HG03457 (cell line): ENCODE data around the gene DDN.

Experiments
- ATAC-seq: cut with Tn5 transposase; IDR thresholded peaks from one replicate; pipeline ENCODE4 v1.9.1; 2021; ENCODE audit warnings: moderate number of reproducible peaks; ENCODE audit not compliant: unreplicated experiment

The DDN gene

GRCh38 chr12:49031573-49032161, 32.5 kb upstream of the DDN start:
- no peak for ATAC-seq

DNA sequence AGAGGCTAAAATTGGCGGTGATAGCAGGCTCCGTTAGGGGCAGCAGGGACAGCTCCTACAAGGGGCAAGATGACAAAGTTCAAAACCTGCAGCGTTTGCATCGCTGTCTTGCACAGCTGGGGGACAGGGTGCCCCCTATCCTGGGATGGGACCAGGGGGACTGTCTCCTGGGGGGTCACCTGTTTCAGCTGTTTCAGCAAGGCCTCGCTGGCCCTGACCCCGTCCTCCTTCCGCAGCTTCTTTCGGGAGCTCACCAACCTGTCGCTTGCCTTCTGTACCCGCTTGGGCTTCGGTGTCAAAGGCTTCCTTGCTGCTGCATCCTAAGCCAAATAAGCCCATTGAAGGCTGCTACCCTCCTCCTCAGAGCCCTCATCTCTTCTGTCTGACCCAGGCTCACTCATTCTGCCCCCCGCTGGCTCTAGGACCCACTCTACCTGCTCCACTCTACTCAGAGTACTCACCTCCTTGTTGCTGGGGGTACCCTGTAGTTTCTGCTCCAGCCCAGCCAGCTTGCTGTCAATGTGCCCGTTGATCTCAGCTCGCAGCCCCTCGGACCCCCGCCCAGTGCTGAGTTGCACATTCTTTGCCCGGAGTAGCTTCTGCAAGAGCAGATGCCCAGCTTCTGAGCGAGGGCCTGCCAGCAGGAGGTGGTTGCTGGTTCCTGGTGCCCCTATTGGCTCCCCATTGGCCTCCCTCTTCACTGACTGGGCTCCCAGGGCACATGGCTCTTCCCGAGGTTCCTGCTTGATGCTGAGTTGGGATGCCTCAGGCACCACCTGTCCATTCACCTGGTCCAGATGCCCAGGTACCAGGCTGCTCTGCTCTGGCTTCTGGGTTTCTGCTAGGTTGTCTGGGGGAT, 31.8 kb upstream of the DDN start:
- no peak for ATAC-seq

DNA sequence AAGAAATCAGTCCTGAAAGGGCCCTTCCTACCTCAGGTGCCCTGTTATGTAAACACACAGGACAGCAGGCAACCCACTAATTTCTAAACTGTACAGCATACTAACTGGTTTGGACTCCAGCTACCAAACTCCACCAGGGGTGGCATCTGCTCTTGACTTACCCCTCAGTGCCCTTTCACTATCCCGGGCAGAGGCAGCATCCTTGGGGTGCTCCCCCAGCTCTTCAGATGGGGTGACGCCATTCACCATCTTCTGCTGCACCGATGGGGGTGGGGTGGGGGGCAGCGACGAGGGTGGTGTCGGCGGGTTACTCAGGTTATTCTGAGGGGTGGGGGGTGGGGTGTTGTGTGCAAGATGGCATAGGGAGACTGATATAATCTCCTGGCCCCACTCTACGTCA, 30.9 kb upstream of the DDN start:
- no peak for ATAC-seq

DNA sequence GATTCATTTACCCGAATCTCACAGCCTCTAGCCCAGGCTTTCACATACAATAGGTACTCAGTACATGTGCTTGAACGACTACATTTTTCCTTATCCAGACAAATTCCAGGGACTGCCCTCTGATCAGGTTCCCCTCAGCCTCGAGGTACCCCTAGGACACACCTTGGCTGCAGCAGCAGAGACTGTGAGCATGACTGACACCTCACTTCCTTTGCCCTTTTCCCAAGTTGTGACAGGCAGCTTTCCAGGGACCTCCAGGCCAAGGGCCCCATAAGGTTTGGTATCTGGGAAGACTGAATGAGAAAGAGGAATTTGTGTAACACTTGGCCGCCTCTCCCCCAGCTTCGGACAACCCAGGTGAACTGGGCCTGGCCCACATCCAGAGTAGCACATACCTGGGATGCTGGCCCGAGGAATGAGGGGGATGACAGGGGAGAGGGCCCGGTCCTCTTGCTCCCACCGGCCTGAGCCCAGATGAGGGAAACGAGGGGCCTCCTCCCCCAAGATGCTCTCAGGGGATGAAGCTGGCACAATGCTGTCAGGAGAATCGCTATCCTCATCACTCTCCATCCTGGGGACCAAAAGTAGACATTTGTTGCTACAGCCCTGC, 29.6 kb upstream of the DDN start:
- no peak for ATAC-seq

DNA sequence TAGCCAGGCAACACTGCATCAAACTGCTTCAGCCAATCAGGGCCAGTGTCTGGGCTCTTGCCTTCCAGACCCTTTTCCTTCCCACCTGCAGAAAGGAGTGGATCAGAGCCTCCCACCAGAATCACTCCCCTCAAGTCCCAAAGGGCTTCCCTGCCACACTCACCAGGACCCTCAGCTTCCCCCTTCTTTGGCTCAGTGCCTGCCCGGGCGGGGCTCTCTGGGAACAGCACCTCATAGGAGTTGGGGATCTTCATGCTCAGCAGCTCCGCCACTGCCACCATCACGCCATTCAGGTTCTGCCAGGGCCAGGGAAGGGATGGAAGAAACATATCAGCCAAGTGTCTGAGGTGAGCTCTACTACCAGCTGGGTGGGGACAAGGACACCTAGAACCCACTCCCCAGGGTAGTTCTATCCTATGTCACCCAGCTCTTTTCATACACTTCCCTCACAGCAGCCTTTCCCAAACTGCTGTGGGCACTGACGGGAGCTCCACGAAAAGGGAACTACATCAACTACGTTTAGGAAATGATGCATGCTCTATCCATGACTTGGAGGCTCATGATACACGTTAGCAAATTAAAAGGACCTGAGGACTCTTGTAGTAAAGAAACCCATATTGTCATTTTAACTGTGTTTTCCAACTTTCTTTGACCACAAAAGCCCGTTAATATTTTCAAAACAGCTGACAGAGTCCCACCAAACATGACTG, 28.8 kb upstream of the DDN start:
- no peak for ATAC-seq

GRCh38 chr12:49026678-49027480, 27.7 kb upstream of the DDN start:
- no peak for ATAC-seq

DNA sequence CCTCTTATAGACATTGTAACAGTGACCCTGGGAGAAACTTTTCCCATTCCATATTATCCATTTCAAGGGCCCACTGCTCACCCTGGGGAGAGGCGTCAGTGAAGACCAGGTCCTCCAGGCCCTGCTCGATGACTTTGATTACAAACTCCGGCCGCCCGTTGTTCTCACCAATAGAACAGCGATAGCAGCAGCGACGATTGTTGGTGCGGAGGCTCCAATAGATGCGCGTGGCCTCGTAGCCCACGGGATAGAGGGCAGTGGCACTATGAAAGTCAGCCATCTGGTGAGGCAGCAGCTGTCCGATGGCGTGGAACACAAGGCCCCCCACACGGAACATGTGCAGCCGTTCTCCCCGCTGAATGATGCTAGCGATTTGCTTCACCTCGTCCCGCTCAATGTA, 26.9 kb upstream of the DDN start:
- no peak for ATAC-seq

DNA sequence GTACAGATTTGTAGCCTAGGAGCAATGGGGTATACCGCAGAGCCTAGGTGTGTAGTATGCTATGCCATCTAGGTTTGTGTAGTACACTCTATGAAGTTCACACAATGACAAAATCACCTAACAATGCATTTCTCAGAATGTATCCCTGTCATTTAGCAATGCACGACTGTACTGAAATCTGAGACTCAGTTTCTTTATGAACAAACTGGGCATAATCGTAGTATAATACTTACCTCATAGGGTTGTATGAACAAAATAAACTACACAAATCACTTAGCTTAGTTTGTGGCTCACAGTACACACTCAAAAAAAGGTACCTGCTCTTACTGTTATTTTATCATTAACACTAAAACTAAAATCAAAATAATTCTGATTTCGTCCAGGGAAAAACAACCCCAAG, 26.3 kb upstream of the DDN start:
- ATAC-seq, result no peak

DNA sequence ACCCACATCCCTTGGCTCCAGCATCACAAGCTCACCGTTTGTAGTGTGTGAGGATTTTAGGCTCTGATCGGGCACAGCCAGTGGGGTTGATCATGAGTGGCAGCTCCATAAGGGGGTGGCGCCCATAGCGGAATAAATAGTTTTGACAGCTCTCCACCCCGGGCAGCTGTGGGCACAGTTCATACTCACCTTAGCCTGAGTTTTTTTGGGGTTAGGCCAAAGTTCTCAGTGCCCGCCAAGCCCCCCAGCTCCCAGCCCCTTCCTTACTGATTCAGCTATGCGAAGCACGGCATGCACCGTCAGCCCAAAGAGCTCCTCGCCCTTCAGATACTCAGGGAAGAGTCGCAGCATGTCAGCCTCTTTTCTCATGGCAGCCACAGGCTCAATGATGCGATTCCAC, 25.4 kb upstream of the DDN start:
- no peak for ATAC-seq

- ATAC-seq, result no peak
Measured at GRCh38 chr12:49023812-49024211, 24.6 kb upstream of the DDN start.

GRCh38 chr12:49022558-49023178, 23.5 kb upstream of the DDN start:
- ATAC-seq, result no peak

DNA sequence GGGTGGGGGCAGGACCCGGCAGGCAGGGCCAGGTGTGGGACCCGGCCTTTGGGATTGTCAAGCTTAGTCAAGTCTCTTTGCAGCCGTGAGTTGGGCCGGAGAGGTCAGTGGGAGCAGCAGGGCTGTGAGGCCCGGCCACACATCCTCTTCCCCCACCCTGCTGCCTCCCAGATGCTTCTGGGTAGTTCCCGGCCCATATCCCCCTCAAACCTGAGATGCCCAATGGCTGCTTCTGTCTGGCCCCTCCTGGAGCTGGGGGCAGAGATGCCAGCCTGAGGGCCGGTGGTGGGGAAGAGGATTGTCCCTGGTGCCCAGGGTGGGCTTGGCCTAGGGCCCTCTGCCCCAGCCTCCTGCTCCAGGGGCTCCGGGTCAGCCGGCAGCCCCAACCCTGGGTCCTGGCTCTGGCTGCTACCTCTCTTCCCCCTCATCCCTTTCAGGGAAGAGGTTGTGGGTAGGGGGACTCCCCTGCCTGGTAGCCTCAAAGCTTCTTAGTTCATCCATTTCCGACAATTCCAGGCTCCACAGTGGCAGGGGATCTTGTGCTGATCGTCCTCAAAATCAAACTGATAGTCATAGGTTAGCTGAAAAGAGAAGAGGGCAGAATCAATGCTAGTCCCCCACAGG, 22.2 kb upstream of the DDN start:
- no peak for ATAC-seq

DNA sequence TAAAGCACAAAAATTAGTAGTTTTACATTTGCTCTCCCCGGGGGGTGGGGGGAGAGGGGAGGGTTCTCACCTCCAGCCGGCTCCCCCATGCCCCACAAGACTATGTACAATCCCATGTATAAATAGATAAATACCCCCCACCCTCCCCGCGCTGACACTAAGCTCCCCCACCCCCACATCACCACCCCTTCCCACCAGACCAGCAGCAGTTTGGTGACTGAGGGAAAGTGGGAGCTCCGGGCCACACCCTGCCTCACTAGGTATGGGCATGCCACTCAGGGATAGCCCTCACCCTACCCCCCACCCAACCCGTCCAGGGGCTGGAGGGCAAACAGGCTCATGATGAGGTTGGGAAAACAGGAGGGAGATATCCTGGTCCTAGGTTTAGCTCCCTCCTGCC, 21.3 kb upstream of the DDN start:
- ATAC-seq, result no peak

- no peak for ATAC-seq
Measured at GRCh38 chr12:49019443-49020324, 20.5 kb upstream of the DDN start.

DNA sequence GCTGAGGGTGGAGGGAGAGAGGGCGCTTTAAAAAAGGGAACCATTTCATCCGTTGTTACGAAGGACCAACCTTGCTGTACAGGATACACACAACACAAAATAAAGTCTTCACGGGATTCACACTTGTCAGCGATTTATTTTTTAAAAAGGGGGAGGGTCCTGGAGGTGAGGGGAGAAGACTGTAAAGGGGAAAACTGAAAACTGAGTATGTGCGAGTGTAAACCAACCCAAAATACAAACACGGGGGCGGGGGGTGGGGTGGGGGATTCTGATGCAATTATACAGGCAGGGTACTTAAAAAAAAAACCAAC, 19.9 kb upstream of the DDN start:
- ATAC-seq, result peak; percentile 12

- peak; percentile 76 for ATAC-seq
Measured at GRCh38 chr12:49018261-49019119, 19.3 kb upstream of the DDN start, which contains the start of gene PRKAG1. TSS of gene PRKAG1 (minus strand) at chr12:49018776. CDS start at chr12:49018740, 36 bp downstream.

- no peak for ATAC-seq
Measured at GRCh38 chr12:49017891-49018260, 18.7 kb upstream of the DDN start.

DNA sequence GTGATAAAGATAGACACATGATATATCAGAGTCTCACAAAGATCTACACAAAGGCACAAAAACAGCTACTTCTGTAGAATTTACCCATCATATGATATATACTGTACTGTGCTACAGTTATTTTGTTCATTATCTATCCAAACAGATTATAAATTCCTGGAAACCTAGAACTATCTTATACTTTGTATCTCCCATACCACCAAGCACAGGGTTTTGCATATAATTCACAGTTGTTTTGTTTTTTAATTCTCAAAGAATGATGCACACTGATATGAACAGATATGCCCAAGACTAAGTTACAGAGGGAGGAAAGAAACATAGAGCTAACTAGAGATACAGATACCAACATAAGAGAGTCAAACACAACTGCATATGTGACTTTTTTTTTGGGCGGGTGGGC, 16.0 kb upstream of the DDN start:
- no peak for ATAC-seq
